Keratinocyte (primary cell): ENCODE results near the gene FXYD1. TPM values are rescaled to one million over a fixed set of nuclear protein-coding genes. Genes with fewer than 3 reads are reported as not detected.

Experiments used
- DNase-seq: peaks from one replicate; pipeline ENCODE4 v3.0.0-alpha.2; 2011; ENCODE audit warnings: low read depth, missing footprints, low spot score
- FAIRE-seq: peaks from 2 replicates; lab custom pipeline; 2011; peaks lifted over from hg19 to GRCh38; lab: Jason Lieb, UNC
- H2AFZ ChIP-seq: 2 replicates; pipeline ENCODE4 v1.6.0; 2012; ENCODE audit warnings: low read length, control low read depth, inconsistent platforms; ENCODE audit not compliant: control insufficient read depth
- H3K27ac ChIP-seq: 2 replicates; pipeline ENCODE4 v1.5.1; 2011; ENCODE audit warnings: low read length; ENCODE audit not compliant: control insufficient read depth, insufficient read depth
- H3K27me3 ChIP-seq: 3 replicates; pipeline ENCODE4 v1.6.0; 2011; ENCODE audit warnings: low read length; ENCODE audit not compliant: control insufficient read depth, insufficient read depth; ENCODE audit errors: extremely low read depth
- H3K36me3 ChIP-seq, 2 experiments: 2 replicates in 1 of 2; 3 replicates in 1 of 2; pipeline ENCODE4 v1.5.1; 2011; ENCODE audit warnings: low read length in 2 of 2, mild to moderate bottlenecking in 1 of 2; ENCODE audit not compliant: control insufficient read depth in 2 of 2, insufficient read depth in 2 of 2; ENCODE audit errors: extremely low read depth in 1 of 2
- H3K4me1 ChIP-seq: 3 replicates; pipeline ENCODE4 v1.5.1; 2011; ENCODE audit warnings: low read length; ENCODE audit not compliant: control insufficient read depth, insufficient read depth; ENCODE audit errors: extremely low read depth
- H3K4me2 ChIP-seq: 3 replicates; pipeline ENCODE4 v1.6.0; 2011; ENCODE audit warnings: low read depth, low read length; ENCODE audit not compliant: control insufficient read depth, insufficient read depth; ENCODE audit errors: extremely low read depth
- H3K4me3 ChIP-seq, 3 experiments: fragments of 200-600 bp in 1 of 3; sonication (generic) in 1 of 3; 2 replicates in 2 of 3; 3 replicates in 1 of 3; pipeline ENCODE4 v1.5.1; 2011 to 2016; ENCODE audit warnings: low read length in 3 of 3, mild to moderate bottlenecking in 3 of 3, control low read depth in 2 of 3, inconsistent platforms in 1 of 3, low read depth in 1 of 3, mixed read lengths in 1 of 3, mixed run types in 1 of 3, moderate library complexity in 1 of 3; ENCODE audit not compliant: control insufficient read depth in 2 of 3, insufficient read depth in 2 of 3; ENCODE audit errors: extremely low read depth in 1 of 3
- H3K79me2 ChIP-seq: 2 replicates; pipeline ENCODE4 v1.6.0; 2012; ENCODE audit warnings: low read length; ENCODE audit not compliant: control insufficient read depth, insufficient read depth
- H3K9ac ChIP-seq: 3 replicates; pipeline ENCODE4 v1.6.0; 2011; ENCODE audit warnings: low read length; ENCODE audit not compliant: control insufficient read depth, insufficient read depth; ENCODE audit errors: extremely low read depth
- H3K9me1 ChIP-seq: 3 replicates; pipeline ENCODE4 v1.6.0; 2011; ENCODE audit warnings: low read length; ENCODE audit not compliant: control insufficient read depth, insufficient read depth; ENCODE audit errors: extremely low read depth
- H3K9me3 ChIP-seq: 2 replicates; pipeline ENCODE4 v1.5.1; 2012; ENCODE audit warnings: low read depth, low read length; ENCODE audit not compliant: control insufficient read depth
- H4K20me1 ChIP-seq: 3 replicates; pipeline ENCODE4 v1.6.0; 2011; ENCODE audit warnings: low read length; ENCODE audit not compliant: control insufficient read depth, insufficient read depth; ENCODE audit errors: extremely low read depth
- EZH2 ChIP-seq: IDR thresholded peaks from one replicate; pipeline ENCODE4 v1.6.1; 2012; ENCODE audit warnings: inconsistent platforms, mild to moderate bottlenecking, low read length, moderate library complexity
- dilution Hi-C: fragments of 300-500 bp; cut with MboI; formaldehyde crosslinking; loops from one replicate; pipeline ENCODE4 v1.7.0; 2020; ENCODE audit warnings: low sequenced_read_pairs; ENCODE audit not compliant: extremely low pct_ligation_motif_present
- polyA plus RNA-seq, 5 experiments: library from polyadenylated mRNA; depleted of rRNA in 3 of 5; stranded (reverse) in 3 of 5; stranded (forward) in 1 of 5; unstranded in 1 of 5; fragments of >200 nt; gene quantifications; 1 replicate in 1 of 5; 2 replicates in 3 of 5; 3 replicates in 1 of 5; pipeline versions ENCODE4 v1.2.1 to v1.2.3, GENCODE V29; 2011 to 2012; ENCODE audit warnings: missing spikeins in 2 of 5, low read depth in 1 of 5, low replicate concordance in 1 of 5
- TF ChIP-seq, protein P1 (sequence below), 3 experiments: IDR thresholded peaks in 1 of 3; conservative IDR thresholded peaks in 1 of 3; optimal IDR thresholded peaks in 1 of 3; 2 replicates in 2 of 3; 3 replicates in 1 of 3; pipeline versions ENCODE3 to v1.5.1; 2011; ENCODE audit warnings: low read length in 3 of 3, mild to moderate bottlenecking in 3 of 3, moderate library complexity in 2 of 3, control low read depth in 1 of 3, inconsistent platforms in 1 of 3; ENCODE audit not compliant: insufficient read depth in 2 of 3; ENCODE audit errors: extremely low read depth in 1 of 3

The FXYD1 gene
- polyA plus RNA-seq, 1 donor (not counting 4 experiments of a cell fraction or from before 2014, with no cell fraction given), result 0.14 TPM

DNA sequence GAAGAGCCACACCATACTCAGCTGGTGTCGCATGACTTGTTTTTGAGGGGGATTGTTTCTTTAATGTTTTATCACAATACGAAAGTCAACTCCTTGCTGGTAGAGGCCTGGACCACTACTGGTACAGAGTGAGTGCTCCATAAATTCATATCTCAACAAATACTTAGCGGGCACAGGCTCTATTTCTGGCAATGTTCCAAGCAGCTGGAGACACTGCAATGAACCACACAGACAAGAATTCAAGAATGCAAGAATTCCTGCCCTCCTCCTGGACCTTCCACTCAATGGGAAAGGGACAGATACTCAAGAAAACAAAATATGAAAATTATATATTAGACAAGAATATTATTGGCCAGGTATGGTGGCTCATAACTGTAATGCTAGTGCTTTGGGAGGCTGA, 10.8 kb downstream of the FXYD1 start:
- Histone ChIP-seq H3K9me3 (no peaks in the 10 kb centered on the region), H3K4me1 (peaks cover 14% of the 10 kb centered on the region), H3K36me3 (no peaks in the 10 kb centered on the region), H3K4me2 (no peak overlapping the region), H3K9me1 (no peaks in the 10 kb centered on the region), H4K20me1 (no peaks in the 10 kb centered on the region), H3K27me3 (no peaks in the 10 kb centered on the region), H3K9ac (no peak overlapping the region), H3K79me2 (no peaks in the 10 kb centered on the region), H3K4me3 (no peak overlapping the region), H3K27ac (no peak overlapping the region), H2AFZ (no peak overlapping the region)
- TF ChIP-seq, protein P1, sequence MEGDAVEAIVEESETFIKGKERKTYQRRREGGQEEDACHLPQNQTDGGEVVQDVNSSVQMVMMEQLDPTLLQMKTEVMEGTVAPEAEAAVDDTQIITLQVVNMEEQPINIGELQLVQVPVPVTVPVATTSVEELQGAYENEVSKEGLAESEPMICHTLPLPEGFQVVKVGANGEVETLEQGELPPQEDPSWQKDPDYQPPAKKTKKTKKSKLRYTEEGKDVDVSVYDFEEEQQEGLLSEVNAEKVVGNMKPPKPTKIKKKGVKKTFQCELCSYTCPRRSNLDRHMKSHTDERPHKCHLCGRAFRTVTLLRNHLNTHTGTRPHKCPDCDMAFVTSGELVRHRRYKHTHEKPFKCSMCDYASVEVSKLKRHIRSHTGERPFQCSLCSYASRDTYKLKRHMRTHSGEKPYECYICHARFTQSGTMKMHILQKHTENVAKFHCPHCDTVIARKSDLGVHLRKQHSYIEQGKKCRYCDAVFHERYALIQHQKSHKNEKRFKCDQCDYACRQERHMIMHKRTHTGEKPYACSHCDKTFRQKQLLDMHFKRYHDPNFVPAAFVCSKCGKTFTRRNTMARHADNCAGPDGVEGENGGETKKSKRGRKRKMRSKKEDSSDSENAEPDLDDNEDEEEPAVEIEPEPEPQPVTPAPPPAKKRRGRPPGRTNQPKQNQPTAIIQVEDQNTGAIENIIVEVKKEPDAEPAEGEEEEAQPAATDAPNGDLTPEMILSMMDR (optimal IDR thresholded peaks at IDR 0.05 in 1 of 3, IDR thresholded peaks at IDR 0.05 in 1 of 3, conservative IDR thresholded peaks at IDR 0.05 in 1 of 3; ENCODE audit: extremely low read depth in 1 of 3, insufficient read depth in 2 of 3, low read length in 3 of 3), result no peak
- TF ChIP-seq EZH2, result no peak
- dilution Hi-C loops, result no loop called here
- FAIRE-seq (no peak), DNase-seq (no peak)

DNA sequence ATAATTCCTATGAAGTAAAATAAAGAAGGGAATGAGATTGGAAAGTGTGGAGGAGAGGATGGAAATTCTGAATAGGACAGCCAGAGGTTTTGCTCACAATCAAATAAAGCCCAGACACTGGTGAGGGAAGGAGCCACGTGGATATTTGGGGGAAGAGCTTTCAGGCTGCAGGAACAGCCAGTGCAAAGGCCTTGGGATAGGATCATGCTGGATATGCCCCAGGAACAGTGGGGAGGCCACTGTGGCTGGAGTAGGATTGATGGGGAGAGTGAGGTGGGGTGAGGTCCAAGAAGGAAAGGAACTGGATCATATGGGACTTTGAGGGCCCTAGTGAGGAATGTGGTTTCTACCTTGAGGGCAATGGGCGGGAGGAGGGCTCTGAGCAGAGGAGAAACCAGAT, 11.8 kb downstream of the FXYD1 start:
- no peak for DNase-seq
- Histone ChIP-seq H3K4me2 (no peak overlapping the region), H3K4me3 (no peak overlapping the region), H3K4me1 (peaks cover 10% of the 10 kb centered on the region), H2AFZ (no peak overlapping the region), H3K27ac (no peak overlapping the region), H3K9ac (no peak overlapping the region), H3K36me3 (no peaks in the 10 kb centered on the region), H3K27me3 (no peaks in the 10 kb centered on the region), H3K79me2 (peaks cover 9% of the 10 kb centered on the region), H4K20me1 (no peaks in the 10 kb centered on the region), H3K9me1 (no peaks in the 10 kb centered on the region), H3K9me3 (no peaks in the 10 kb centered on the region)
- dilution Hi-C loops, result no loop called here
- TF ChIP-seq, protein P1 (optimal IDR thresholded peaks at IDR 0.05 in 1 of 3, IDR thresholded peaks at IDR 0.05 in 1 of 3, conservative IDR thresholded peaks at IDR 0.05 in 1 of 3; ENCODE audit: extremely low read depth in 1 of 3, insufficient read depth in 2 of 3, low read length in 3 of 3), result no peak
- TF ChIP-seq EZH2, result no peak
- FAIRE-seq, result no peak
